PC-9 (cell line): Measurements from ENCODE around the gene YPEL4.

Experiments
- EZH2 ChIP-seq: fragments of 200-600 bp; sonication (generic); IDR thresholded peaks from 2 replicates; pipeline ENCODE4 v1.8.0; 2017; ENCODE audit warnings: antibody characterized with exemption, low read depth
- TF ChIP-seq, protein P1 (sequence below): fragments of 200-600 bp; sonication (generic); conservative IDR thresholded peaks from 2 replicates; pipeline ENCODE4 v1.6.1; 2017; ENCODE audit warnings: mixed run types, antibody characterized with exemption, mild to moderate bottlenecking, moderate library complexity

DNA sequence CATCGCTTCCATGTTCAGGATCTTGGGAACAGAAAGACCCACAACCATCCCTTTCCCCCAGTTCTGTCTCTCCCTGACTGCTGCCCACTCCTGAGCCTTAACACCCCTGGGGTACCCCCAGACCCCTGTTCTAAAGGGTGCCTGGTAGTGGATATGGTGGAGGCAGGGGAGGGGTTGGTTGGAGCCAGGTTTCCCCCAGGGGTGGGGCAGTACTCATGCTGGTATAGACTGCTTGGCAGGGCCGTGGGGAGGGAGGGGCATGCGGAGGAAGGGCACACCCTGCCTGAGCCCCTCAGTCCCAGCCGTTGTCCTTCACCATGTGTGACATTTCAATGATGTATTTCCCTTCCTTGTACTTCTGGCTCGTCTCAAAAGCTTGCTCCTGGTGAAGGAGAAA lies 4.0 kb downstream of the YPEL4 start:
- TF ChIP-seq EZH2, result no peak
- TF ChIP-seq, protein P1, sequence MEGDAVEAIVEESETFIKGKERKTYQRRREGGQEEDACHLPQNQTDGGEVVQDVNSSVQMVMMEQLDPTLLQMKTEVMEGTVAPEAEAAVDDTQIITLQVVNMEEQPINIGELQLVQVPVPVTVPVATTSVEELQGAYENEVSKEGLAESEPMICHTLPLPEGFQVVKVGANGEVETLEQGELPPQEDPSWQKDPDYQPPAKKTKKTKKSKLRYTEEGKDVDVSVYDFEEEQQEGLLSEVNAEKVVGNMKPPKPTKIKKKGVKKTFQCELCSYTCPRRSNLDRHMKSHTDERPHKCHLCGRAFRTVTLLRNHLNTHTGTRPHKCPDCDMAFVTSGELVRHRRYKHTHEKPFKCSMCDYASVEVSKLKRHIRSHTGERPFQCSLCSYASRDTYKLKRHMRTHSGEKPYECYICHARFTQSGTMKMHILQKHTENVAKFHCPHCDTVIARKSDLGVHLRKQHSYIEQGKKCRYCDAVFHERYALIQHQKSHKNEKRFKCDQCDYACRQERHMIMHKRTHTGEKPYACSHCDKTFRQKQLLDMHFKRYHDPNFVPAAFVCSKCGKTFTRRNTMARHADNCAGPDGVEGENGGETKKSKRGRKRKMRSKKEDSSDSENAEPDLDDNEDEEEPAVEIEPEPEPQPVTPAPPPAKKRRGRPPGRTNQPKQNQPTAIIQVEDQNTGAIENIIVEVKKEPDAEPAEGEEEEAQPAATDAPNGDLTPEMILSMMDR, result no peak
